Smooth muscle cell (in vitro differentiated cells): ENCODE results near the gene SPATA21. TPM values are rescaled to one million over a fixed set of nuclear protein-coding genes. Genes with fewer than 3 reads are reported as not detected.
"Not testable (repeated sequence)": the region's sequence is repeated elsewhere in the genome, so short reads cannot be mapped to it uniquely, and the experiment has no call there.

ENCODE experiments used
- DNase-seq: peaks from one replicate; lab custom pipeline; 2025; ENCODE audit not compliant: unreplicated experiment; lab: John Stamatoyannopoulos, UW
- H2AFZ ChIP-seq: fragments of 200-600 bp; sonication (generic); 2 replicates; pipeline ENCODE4 v1.6.0; 2016; ENCODE audit warnings: antibody characterized with exemption, low read depth, mild to moderate bottlenecking
- H3F3A ChIP-seq: fragments of 200-600 bp; sonication (generic); 2 replicates; pipeline ENCODE4 v1.6.0; 2017; ENCODE audit warnings: antibody characterized with exemption, low read depth
- H3K27ac ChIP-seq: fragments of 200-600 bp; sonication (generic); 2 replicates; pipeline ENCODE4 v1.5.1; 2016; ENCODE audit warnings: low read depth, mild to moderate bottlenecking
- H3K27me3 ChIP-seq: fragments of 200-600 bp; sonication (generic); 2 replicates; pipeline ENCODE4 v1.6.1; 2016; ENCODE audit warnings: low read depth, mild to moderate bottlenecking
- H3K36me3 ChIP-seq: fragments of 200-600 bp; sonication (generic); 2 replicates; pipeline ENCODE4 v1.5.1; 2016; ENCODE audit warnings: low read depth
- H3K4me1 ChIP-seq: fragments of 200-600 bp; sonication (generic); 2 replicates; pipeline ENCODE4 v1.5.1; 2016; ENCODE audit warnings: low read depth
- H3K4me2 ChIP-seq: fragments of 200-600 bp; sonication (generic); 2 replicates; pipeline ENCODE4 v1.6.0; 2016; ENCODE audit warnings: mild to moderate bottlenecking
- H3K4me3 ChIP-seq: fragments of 200-600 bp; sonication (generic); 2 replicates; pipeline ENCODE4 v1.5.1; 2016; ENCODE audit warnings: mild to moderate bottlenecking
- H3K79me2 ChIP-seq: fragments of 200-600 bp; sonication (generic); 2 replicates; pipeline ENCODE4 v1.6.0; 2016; ENCODE audit warnings: low read depth, mild to moderate bottlenecking
- H3K9ac ChIP-seq: fragments of 200-600 bp; sonication (generic); 2 replicates; pipeline ENCODE4 v1.6.0; 2016; ENCODE audit warnings: low read depth
- H3K9me3 ChIP-seq: fragments of 200-600 bp; sonication (generic); replicated peaks from 2 replicates; pipeline ENCODE4 v1.5.1; 2016; ENCODE audit warnings: low read depth
- H4K20me1 ChIP-seq: fragments of 200-600 bp; sonication (generic); 2 replicates; pipeline ENCODE4 v1.6.0; 2016; ENCODE audit warnings: low read depth
- CTCF ChIP-seq: fragments of 200-600 bp; sonication (generic); IDR thresholded peaks from 2 replicates; pipeline ENCODE4 v1.5.1; 2017; ENCODE audit warnings: borderline replicate concordance, mild to moderate bottlenecking, antibody characterized with exemption; ENCODE audit not compliant: insufficient read depth, poor library complexity, severe bottlenecking
- WGBS: methylation state at CpG from one replicate; pipeline ENCODE4 v1.1.7; 2016; ENCODE audit warnings: low lambda C conversion rate; 5-methylcytosine and 5-hydroxymethylcytosine counted together
- polyA plus RNA-seq: library from polyadenylated mRNA; unstranded; fragments of >200 nt; fragmentation: Nextera tagmentation; extraction: Ambion mirVana; gene quantifications from 2 replicates; pipeline ENCODE4 v1.2.1, GENCODE V29; 2016
- total RNA-seq: library from RNA; depleted of rRNA; stranded (reverse); fragments of >200 nt; gene quantifications from 2 replicates; pipeline ENCODE4 v1.2.3, GENCODE V29; 2014

SPATA21 gene
- total and polyA plus RNA-seq, 2 experiments from 2014 or later: not detected

- no peaks in the 10 kb centered on the region for H3K79me2 ChIP-seq
- TF ChIP-seq CTCF: no peak
- no peak overlapping the region for H2AFZ ChIP-seq
- DNase-seq: no peak
- no peaks in the 10 kb centered on the region for H3K36me3 ChIP-seq
- no peaks in the 10 kb centered on the region for H4K20me1 ChIP-seq
- H3K4me2 ChIP-seq: no peak overlapping the region
- 98% methylated on average over 8 of the region's 8 CpGs for WGBS
- H3K27ac ChIP-seq: no peak overlapping the region
- no peaks in the 10 kb centered on the region for H3K4me1 ChIP-seq
- no peaks in the 10 kb centered on the region for H3F3A ChIP-seq
- H3K9ac ChIP-seq: no peak overlapping the region
- no peak overlapping the region for H3K4me3 ChIP-seq
- no peaks in the 10 kb centered on the region for H3K27me3 ChIP-seq
- no peaks in the 10 kb centered on the region for H3K9me3 ChIP-seq
Observed at GRCh38 chr1:16484501-16484835, 47.2 kb upstream of the SPATA21 start.

- H3K27ac ChIP-seq, DNase-seq, H3K9ac ChIP-seq, H3K79me2 ChIP-seq, H2AFZ ChIP-seq, H3K4me2 ChIP-seq, H3F3A ChIP-seq, H3K4me1 ChIP-seq, H4K20me1 ChIP-seq, H3K9me3 ChIP-seq, H3K36me3 ChIP-seq, H3K4me3 ChIP-seq, H3K27me3 ChIP-seq: not testable (repeated sequence)
- WGBS: 96% methylated on average over 36 of the region's 45 CpGs
Observed at GRCh38 chr1:16483639-16484500, 46.6 kb upstream of the SPATA21 start.

GRCh38 chr1:16483146-16483545 is 45.9 kb upstream of the SPATA21 start:
- H3K4me3 ChIP-seq, DNase-seq: not testable (repeated sequence)
- WGBS: 97% methylated on average over 26 of the region's 26 CpGs

GRCh38 chr1:16478091-16478490 is 40.9 kb upstream of the SPATA21 start:
- no peak for DNase-seq
- Histone ChIP-seq H2AFZ (no peak overlapping the region), H3K4me3 (no peak overlapping the region), H3K9me3 (no peaks in the 10 kb centered on the region), H3K79me2 (no peaks in the 10 kb centered on the region), H3K4me1 (no peaks in the 10 kb centered on the region), H3K9ac (no peak overlapping the region), H3K4me2 (no peak overlapping the region), H3F3A (no peaks in the 10 kb centered on the region), H3K36me3 (no peaks in the 10 kb centered on the region), H4K20me1 (no peaks in the 10 kb centered on the region), H3K27ac (no peak overlapping the region), H3K27me3 (no peaks in the 10 kb centered on the region)
- WGBS: 100% methylated on average over 12 of the region's 12 CpGs
- TF ChIP-seq CTCF: no peak

More at GRCh38 chr1:16483146-16483545, 45.9 kb upstream of the SPATA21 start:
- not testable (repeated sequence) for H3K27ac ChIP-seq, H3K79me2 ChIP-seq, H4K20me1 ChIP-seq, H3K36me3 ChIP-seq, H3K9ac ChIP-seq, H2AFZ ChIP-seq, H3K4me2 ChIP-seq, H3K9me3 ChIP-seq, H3K27me3 ChIP-seq, H3F3A ChIP-seq, H3K4me1 ChIP-seq

GRCh38 chr1:16475771-16476770 is 38.8 kb upstream of the SPATA21 start:
- H3K27ac ChIP-seq, H3K36me3 ChIP-seq, H3K4me3 ChIP-seq, H3K4me2 ChIP-seq, H2AFZ ChIP-seq, H3K27me3 ChIP-seq, H3K4me1 ChIP-seq, H3F3A ChIP-seq, H4K20me1 ChIP-seq, H3K9ac ChIP-seq, H3K79me2 ChIP-seq, H3K9me3 ChIP-seq, DNase-seq: not testable (repeated sequence)
- 98% methylated on average over 19 of the region's 29 CpGs for whole genome bisulfite sequencing

- H3K9ac ChIP-seq, H3F3A ChIP-seq, DNase-seq, H2AFZ ChIP-seq, H3K4me3 ChIP-seq, H3K4me2 ChIP-seq, H3K27me3 ChIP-seq, H3K27ac ChIP-seq, H3K79me2 ChIP-seq, H3K36me3 ChIP-seq, H3K9me3 ChIP-seq, H3K4me1 ChIP-seq, H4K20me1 ChIP-seq: not testable (repeated sequence)
- WGBS: 100% methylated on average over 2 of the region's 2 CpGs
Observed at GRCh38 chr1:16474891-16475290, 37.7 kb upstream of the SPATA21 start.
